CD4-positive, alpha-beta T cell treated with Interleukin-17A for 1 hour (primary cell): ENCODE results near the gene SPATA4.
"Not testable (repeated sequence)": the region's sequence is repeated elsewhere in the genome, so short reads cannot be mapped to it uniquely, and the experiment has no call there.

Source experiments
- DNase-seq: peaks from one replicate; pipeline ENCODE4 v3.0.0-alpha.2; 2020

SPATA4 gene

DNA sequence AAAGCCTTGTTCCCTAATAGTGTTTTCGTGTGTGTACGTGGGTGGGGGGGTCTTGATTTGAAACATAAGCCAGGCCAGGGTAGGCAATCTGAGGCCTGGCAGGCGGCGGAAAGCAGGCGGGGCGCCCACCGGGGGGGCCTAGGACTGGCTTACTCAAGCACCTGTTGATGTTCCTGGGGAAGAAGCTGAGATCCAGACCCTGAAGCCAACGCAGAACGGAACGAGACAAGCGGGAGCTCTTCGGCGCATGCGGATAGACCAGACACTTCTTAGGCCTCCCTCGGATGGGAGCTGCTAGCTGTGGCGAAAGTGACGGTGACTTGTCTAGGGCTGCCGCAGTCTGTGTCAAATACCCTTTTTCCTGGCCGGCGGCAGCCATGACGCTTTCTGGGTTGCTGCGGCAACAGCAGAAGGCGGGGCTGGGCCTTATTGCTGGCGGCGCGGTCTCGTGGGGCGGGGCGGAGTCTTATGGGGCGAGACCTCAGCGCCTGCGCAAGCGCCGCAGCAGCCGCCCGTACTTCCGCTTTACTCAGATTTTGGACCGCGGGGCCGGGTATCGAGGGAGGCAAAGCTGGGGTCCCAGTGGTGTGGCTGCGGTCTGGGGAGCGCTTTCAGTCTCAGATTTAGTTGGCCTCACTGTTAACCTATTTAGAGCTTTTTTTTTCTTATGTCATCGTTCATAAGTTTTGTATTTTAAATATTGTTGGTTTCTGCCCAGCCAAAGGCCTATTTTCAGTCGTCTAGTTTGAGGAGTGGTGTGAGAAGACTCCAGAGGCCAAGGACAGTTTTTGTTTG, at the start of gene SPATA4:
Gene SPATA4 (minus strand): TSS at position 402 of the 795 bp plus-strand sequence. CDS start 23 bp downstream, at position 379.
- peak; percentile 93 for DNase-seq

DNA sequence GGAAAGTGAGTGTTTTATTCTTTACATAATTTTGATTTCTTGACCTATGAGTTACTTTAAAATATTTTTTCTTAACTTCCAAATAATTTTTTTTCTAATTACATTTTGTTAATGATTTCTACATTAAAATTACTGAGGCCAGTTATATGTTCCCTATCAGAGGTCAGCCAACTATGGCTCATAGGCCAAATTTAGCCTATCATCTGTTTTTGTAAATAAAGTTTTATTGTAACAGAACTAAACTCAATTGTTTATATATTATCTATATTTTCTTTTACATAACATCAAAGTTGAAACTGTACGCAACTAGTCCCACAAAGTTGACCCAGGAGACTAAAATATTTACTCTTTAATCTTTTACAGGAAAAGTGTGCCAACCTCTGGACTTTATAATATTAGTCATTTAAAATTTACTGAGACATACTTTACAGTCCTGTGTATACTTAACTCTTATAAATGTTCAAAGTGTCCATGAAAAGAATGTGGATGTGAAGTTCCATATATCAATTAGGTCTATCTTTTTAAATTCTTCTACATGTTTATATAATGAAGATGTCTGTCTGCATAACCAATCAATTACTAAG, 47.5 kb upstream of the SPATA4 start:
- DNase-seq, result no peak

DNA sequence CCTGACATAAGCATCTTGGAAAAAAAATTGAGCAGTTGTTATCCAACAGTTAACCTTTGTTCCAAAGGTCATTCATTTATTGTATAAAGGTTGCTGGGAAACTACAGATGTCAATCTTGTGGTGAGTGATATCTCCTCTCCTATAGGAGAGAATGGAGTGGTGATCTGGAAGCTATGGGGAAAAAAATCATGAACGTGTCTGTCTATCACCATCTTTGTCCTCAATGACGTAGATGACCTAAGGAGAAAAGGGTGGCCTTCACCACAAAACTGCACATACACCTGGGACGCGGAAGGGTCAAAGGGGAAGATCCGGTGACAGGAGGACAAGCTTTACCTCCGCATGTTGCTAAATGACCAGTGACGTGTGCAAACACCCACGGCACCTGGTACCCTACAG, 46.3 kb upstream of the SPATA4 start:
- DNase-seq, result no peak

DNA sequence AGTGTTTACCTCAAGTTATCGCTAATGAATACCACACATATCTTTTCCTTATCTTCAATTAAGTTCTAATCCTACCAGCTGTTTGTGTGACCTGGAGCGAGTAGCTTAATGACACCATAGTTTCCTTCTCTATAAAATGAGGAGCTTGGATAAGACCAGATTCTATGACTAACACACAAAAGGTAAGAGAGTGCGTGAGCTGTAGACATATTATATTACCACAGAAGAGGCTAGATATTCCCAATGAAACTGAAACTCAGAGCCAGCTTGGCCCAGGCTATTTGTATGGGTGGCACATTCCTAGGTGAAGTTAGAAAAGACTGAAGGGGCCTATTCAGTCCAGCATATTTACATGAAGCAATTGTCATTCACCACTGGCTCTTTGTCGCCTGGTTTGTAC, 43.4 kb upstream of the SPATA4 start:
- no peak for DNase-seq

DNA sequence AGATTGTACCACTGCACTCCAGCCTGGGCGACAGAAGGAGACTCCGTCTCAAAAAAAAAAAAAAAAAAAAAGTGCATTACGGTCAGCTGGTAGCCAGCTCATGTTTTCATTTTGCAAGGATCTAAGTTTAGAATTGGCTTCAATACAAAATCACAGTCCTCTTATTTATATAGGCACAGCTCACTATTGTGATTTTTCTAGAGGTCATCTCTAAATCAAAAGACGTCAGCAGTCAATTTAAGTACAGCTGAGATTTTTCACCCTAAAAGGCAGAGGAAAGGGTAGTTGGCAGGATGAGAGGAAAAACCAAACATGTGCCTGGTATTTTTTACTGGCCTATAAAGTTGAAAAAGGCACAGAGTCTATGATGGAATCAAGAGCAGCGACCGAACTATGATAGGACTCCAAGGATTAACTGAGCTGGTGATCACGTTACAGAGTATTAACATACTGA, 42.8 kb upstream of the SPATA4 start:
- DNase-seq, result no peak

DNA sequence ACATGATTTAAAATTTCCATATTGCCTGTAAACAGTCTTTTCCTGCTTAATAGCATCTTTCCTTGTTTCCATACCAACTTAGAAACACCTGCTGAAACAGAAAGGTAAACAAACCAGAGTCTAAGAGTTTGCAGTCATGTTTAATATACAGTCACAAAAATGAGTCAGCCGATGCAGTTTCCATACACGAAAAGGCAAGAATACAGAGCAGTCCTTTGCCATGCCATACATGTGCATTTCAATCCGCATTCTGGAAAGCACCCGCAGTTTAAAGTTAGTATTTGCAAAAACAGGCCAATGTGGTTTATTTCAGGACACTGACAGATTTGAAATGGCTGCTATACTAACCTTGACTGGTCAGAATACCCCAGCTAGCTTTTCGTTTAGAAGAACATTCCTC, 41.6 kb upstream of the SPATA4 start:
- no peak for DNase-seq

GRCh38 chr4:176230836-176231235, 35.5 kb upstream of the SPATA4 start:
- no peak for DNase-seq

DNA sequence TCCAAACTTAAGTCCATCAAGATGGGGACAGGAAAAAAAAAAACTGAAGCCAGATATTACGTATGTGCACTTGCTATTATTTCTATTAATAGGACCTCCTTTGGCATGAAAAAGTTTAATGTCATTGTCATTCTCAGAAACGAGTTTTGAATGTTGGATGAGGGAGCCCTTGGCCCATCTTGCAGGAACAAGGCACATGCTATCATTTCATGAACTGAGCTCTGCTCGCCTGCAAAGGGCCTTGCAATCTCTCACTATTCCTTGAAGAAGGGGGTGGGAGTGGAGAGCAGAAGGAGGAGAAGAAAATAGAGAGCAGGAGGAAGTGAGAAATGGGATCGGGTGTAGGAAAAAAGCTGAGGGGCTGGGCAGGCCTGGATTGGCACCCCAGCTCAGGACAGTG, 34.3 kb upstream of the SPATA4 start:
- no peak for DNase-seq

DNA sequence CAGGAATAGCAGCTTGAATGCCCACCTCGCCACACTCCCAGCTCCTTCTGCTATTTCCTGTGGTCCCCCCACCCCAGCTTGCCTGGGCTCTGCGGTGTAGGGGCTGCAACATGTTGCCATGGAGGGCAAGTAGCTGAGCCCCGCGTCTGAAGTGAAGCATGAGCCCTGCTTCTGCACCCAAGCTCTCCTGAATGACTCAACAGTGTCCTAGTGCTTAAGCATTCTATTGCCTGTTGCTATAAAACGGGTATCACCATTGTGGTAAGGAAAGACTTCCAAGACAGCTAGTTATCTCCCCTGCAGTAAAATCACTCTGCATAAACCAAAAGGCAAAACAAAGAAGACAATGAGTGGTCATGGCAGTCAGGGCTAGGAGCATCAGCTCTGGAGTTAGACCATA, 31.4 kb upstream of the SPATA4 start:
- DNase-seq, result no peak

- no peak for DNase-seq
Measured at GRCh38 chr4:176223561-176223960, 28.2 kb upstream of the SPATA4 start.

DNA sequence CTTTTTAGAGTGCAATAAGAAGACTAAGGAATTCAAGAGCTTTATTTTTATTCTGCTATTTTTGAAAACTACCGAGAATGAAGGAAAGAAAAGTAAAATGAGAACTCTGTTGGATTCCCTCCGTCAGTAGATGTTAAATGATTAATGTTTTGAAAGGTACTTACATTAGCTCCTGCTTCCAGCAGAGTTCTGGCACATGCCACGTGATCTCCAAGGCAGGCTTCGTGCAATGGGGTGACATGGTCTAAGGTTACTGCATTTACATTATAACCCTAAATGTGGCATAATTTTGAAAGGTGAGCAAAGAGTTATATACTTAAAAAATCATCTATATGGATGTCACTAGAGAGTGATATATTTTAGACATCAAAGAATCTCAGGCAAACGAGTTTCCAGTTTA, 26.8 kb upstream of the SPATA4 start:
- DNase-seq, result no peak

DNA sequence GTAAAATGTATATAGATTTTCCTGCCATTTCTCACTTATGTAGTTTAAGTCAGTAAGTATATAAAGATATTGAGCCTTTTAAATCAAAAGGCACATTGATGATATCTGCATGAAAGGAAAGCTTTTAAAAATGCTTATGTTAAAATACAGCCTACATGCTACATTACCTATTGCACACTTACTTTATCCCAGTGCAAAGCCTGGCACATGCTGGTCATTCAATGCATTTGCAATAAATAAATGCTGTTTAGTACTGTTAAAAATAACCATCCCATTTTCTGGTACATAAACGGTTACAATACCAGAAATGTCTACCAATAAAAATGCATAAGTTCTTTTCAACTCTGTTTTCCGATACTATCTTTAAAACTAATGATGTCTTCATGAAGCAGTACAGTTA, 22.1 kb upstream of the SPATA4 start:
- no peak for DNase-seq

DNA sequence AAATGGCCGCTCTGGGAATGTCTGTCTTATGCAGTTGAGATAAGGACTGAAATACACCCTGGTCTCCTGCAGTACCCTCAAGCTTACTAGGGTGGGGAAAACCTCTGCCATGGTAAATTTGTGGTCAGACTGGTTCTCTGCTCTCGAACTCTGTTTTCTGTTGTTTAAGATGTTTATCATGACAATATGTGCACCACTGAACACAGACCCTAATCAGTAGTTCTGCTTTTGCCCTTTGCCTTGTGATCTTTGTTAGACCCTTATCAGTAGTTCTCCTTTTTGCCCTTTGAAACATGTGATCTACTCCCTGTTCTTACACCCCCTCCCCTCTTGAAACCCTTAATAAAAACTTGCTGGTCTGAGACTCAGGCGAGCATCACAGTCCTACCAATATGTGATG, 17.0 kb upstream of the SPATA4 start:
- DNase-seq, result not testable (repeated sequence)

DNA sequence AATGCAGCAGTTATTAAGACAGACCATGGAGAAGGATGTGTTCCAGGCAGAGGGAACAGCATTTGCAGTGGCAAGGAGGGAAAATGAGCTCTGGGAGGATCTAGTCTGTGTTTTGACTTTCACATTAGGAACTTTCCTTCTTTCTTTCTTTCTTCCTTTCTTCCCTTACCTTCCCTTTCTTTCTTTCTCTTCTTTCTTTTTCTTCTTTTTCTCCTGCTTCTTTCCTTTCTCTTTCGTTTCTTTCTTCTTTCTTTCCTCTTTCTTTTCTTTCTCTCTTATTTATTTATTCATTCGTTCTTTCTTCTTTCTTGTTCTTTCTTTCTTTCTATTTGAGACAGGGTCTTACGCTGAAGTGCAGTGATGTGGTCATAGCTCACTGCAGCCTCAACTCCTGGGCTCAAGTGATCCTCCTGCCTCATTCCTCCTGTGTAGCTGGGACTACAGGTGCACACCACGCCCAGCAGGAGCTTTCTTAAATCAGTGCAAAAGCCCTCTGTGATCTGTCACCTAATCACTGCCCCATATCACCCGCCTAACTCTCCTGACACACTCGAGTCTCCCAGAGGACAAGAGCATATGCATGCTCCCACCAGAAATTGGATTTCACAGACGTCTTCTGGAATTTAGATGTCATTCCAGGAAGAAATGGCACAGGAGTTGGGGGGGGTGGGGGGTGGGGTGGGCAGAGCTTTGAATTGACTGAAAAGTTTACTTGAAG, 15.4 kb upstream of the SPATA4 start:
- no peak for DNase-seq

DNA sequence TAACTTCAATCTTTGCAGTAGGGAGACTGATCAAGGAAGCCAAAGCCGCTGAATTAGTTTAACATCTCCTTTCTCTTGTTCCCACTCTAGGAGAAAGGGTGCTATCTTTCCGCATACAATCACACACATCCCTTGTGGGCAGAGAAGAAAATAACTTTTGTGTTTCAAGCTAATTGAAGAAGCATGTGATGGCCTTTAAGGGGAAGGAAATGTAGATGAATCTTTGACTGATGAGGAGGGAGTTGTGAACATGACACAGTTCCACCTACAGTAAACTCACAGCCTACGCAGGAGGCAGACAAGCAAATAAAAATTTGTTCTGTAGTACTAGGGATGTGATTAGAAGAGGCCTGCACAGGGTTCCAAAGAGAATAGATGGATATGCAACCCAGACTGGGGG, 14.7 kb upstream of the SPATA4 start:
- DNase-seq, result no peak

DNA sequence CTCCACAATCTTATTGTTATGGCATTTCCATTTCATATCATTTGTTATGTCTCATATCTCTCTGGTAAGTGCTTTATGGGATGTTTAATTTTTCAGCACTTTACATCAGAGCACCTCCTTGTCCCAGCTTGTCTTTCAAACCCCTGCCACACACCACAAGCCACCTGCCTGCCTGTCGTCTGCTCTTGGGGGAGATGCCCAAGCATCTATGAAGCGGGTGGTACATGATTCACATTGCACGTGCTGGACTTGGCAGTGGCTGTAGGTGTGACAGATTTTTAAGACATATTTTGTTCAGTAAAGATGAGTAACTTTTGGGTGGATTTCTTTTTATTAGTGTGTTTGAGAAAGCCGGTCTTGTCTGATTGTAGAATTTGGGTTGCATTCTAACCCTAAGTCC, 14.2 kb upstream of the SPATA4 start:
- DNase-seq, result no peak

DNA sequence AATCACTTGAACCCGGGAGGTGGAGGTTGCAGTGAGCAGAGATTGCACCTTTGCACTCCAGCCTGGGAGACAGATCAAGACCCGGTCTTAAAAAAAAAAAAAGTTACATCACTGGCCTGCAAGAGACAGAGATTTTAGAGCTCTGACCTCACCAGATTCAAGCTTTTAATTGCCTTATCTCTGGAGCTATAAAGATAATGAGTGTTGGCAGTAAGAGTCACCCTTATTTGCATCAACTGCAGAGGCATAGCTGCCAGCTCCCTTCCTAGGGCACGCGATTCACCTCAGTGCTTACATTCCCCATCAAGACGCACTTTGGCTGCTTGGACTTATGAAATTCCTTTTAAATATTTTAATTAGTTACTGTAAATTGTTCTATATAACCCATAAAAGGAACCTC, 12.5 kb upstream of the SPATA4 start:
- no peak for DNase-seq

DNA sequence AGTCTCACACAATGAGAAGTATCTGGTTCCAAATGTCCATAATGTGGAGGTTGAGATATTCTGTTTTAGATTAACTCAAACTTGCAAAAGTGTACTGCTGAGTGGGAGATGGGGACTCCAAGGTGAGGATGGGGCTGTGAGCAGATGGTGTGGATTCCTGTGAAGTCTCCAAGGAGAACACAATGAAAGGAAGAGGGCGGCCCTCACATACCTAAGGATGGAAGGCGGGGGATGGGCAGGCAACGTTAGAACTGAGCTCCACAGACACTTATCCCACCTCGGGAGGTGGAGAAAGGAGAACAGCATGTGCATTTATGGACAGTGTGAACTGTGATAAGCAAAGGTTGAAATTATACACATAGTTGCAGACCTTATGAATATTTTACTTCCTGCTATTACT, 9.9 kb upstream of the SPATA4 start:
- DNase-seq, result no peak

DNA sequence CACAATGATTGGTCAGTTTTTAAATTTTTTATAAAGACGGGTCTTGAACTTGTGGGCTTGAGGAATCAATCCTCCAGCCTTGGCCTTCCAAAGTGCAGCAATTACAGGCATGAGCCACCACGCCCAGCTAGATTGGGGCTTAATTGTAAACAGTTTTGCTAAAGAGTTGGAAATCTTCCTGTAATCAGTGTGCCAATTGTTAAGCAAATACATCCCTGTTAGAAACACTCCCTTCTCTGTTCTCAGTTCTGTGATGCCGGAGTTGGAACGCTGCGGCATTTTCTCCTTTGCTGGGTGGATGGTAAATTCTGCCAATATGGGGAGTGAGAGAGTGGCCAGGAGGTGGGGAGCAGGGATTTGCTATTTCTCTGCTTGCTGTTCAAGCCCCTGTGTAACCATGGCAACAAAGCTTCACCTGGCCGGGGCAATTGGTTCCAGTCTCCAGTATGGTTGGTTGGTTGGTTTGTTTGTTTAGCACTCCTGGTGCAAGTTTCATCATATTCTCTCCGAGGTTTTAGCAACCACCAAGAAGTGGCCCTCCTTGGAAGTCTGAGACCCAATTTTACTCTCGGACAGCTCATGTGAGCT, 3.0 kb upstream of the SPATA4 start:
- no peak for DNase-seq

GRCh38 chr4:176193938-176194337, 1.4 kb downstream of the SPATA4 start:
- no peak for DNase-seq

DNA sequence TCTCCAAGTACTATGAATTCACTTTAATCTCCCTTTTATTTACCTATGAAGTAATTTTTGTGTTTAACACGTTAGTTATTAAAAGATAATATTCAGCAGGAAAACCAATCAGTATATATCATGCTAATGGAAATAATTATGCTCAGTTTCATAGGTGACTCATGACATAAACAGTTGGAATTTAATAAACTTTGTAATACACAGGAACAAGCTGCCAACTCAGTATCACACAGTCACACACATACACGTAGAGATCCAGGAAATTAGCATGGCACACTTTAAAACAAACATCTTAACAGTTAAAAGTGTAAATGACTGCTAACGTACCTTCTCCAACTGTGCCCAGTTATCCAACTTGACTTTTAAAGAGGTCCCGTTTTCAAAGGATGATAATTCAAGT, 2.3 kb downstream of the SPATA4 start:
- no peak for DNase-seq

GRCh38 chr4:176191974-176192373, 3.4 kb downstream of the SPATA4 start:
- no peak for DNase-seq

GRCh38 chr4:176189891-176190795, 5.2 kb downstream of the SPATA4 start:
- no peak for DNase-seq
